ENCODE measurements around the gene EXOSC9. TPM values are rescaled to one million over a fixed set of nuclear protein-coding genes. Genes with fewer than 3 reads are reported as not detected.

EXOSC9 gene
- total and polyA plus RNA-seq, 10 of the 15 experiments (the other 5 are each of a cell fraction or from before 2014, with no cell fraction given), result 49.0 to 131 (median 85.4) TPM

DNA sequence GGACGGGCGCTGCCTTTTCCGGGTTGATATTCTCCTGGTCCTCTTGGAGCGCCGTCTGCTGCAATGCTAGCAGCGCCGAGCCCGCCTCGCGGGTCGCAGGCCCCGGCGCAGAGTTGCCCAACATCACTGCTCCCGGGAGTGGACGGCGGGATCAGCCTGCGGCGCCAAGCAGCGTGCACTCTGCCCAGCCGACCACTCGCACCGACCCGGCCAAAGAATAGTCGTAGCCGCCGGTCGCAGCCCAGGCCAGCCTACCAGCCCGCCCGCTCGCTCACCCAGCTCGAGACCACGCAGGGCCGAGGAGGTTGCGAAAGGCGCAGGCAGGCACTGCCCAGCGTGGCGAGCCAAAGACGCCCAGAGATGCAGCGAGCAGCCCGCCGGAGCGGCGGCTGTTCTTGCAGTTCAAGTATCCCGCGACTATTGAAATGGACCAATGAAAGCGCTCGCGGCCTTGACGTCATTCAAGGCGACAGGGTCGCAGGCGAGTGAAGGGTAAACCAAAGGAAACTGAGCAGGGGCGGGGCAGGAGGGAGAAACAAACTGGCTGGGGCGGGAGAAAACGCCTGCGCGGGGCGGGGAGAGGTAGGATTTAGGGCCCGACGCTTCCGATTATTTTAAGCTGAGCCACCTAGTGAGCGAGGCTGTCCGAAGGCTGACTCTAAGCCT is 22.5 kb downstream of the EXOSC9 start, which contains the start of gene CCNA2 (continued):
- TF ChIP-seq IKZF1 (conservative IDR thresholded peaks at IDR 0.05) (peak; percentile 67), NFIC (IDR thresholded peaks at IDR 0.05; ENCODE audit: low read depth, low read length) (0 out of 2 replicates have a peak, but pooled peaks have one; percentile 14), HCFC1 (IDR thresholded peaks at IDR 0.05; ENCODE audit: low read length) (peak; percentile 68), CBX3 (IDR thresholded peaks at IDR 0.05; ENCODE audit: borderline replicate concordance, low read depth) (no peak), IKZF2 (IDR thresholded peaks at IDR 0.05) (peak in 1 of 2 experiments; percentile 22; a peak in 2 of 4 replicates), ZNF207 (IDR thresholded peaks at IDR 0.05; ENCODE audit: borderline replicate concordance) (peak; percentile 30), CBX5 (IDR thresholded peaks at IDR 0.05; ENCODE audit: low read depth) (no peak), NFYA (IDR thresholded peaks at IDR 0.05; ENCODE audit: borderline replicate concordance, low read depth, low read length) (no peak), POLR2A (IDR thresholded peaks at IDR 0.05; ENCODE audit: low read depth, low read length) (peak; percentile 95), SMAD1 (IDR thresholded peaks at IDR 0.05; ENCODE audit: low read depth, partially characterized antibody) (peak; percentile 63), BCL11A (IDR thresholded peaks at IDR 0.05; ENCODE audit: low read depth, low read length) (no peak), TARDBP (IDR thresholded peaks at IDR 0.05; ENCODE audit: borderline replicate concordance) (peak; percentile 75; the same call in 1 of the 2 replicates), MEF2A (IDR thresholded peaks at IDR 0.05; ENCODE audit: insufficient read depth, low read depth, low read length) (0 out of 2 replicates have a peak, but pooled peaks have one; percentile 34), SP1 (IDR thresholded peaks at IDR 0.05; ENCODE audit: low read depth, low read length) (peak; percentile 88), EP300 (IDR thresholded peaks at IDR 0.05; ENCODE audit: borderline replicate concordance in 1 of 2, control insufficient read depth in 1 of 2, low read depth in 2 of 2, low read length in 2 of 2) (no peak), SIX5 (IDR thresholded peaks at IDR 0.05; ENCODE audit: low read depth, low read length, severe bottlenecking) (peak; percentile 41), POLR2AphosphoS5 (IDR thresholded peaks at IDR 0.05; ENCODE audit: low read length) (peak; percentile 85), RUNX3 (IDR thresholded peaks at IDR 0.05; ENCODE audit: low read length) (peak; percentile 77), CHD2 (IDR thresholded peaks at IDR 0.05; ENCODE audit: borderline replicate concordance, low read depth, low read length) (peak; percentile 89), SMARCA5 (IDR thresholded peaks at IDR 0.05) (no peak), E2F4 (IDR thresholded peaks at IDR 0.05; ENCODE audit: low read depth, low read length) (peak; percentile 95), HDAC2 (IDR thresholded peaks at IDR 0.05) (peak; percentile 99)
- TF ChIP-seq, protein P1, sequence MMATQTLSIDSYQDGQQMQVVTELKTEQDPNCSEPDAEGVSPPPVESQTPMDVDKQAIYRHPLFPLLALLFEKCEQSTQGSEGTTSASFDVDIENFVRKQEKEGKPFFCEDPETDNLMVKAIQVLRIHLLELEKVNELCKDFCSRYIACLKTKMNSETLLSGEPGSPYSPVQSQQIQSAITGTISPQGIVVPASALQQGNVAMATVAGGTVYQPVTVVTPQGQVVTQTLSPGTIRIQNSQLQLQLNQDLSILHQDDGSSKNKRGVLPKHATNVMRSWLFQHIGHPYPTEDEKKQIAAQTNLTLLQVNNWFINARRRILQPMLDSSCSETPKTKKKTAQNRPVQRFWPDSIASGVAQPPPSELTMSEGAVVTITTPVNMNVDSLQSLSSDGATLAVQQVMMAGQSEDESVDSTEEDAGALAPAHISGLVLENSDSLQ (IDR thresholded peaks at IDR 0.05), result peak; percentile 54
- TF ChIP-seq, protein P2, sequence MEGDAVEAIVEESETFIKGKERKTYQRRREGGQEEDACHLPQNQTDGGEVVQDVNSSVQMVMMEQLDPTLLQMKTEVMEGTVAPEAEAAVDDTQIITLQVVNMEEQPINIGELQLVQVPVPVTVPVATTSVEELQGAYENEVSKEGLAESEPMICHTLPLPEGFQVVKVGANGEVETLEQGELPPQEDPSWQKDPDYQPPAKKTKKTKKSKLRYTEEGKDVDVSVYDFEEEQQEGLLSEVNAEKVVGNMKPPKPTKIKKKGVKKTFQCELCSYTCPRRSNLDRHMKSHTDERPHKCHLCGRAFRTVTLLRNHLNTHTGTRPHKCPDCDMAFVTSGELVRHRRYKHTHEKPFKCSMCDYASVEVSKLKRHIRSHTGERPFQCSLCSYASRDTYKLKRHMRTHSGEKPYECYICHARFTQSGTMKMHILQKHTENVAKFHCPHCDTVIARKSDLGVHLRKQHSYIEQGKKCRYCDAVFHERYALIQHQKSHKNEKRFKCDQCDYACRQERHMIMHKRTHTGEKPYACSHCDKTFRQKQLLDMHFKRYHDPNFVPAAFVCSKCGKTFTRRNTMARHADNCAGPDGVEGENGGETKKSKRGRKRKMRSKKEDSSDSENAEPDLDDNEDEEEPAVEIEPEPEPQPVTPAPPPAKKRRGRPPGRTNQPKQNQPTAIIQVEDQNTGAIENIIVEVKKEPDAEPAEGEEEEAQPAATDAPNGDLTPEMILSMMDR (IDR thresholded peaks at IDR 0.05 in 2 of 3, conservative IDR thresholded peaks at IDR 0.05 in 1 of 3; ENCODE audit: control insufficient read depth in 2 of 3, extremely low read depth in 1 of 3, insufficient read depth in 1 of 3, low read depth in 3 of 3, low read length in 3 of 3), result peak in 1 of 3 experiments; percentile 4; a peak in 1 of 6 replicates
- TF ChIP-seq, protein P3, sequence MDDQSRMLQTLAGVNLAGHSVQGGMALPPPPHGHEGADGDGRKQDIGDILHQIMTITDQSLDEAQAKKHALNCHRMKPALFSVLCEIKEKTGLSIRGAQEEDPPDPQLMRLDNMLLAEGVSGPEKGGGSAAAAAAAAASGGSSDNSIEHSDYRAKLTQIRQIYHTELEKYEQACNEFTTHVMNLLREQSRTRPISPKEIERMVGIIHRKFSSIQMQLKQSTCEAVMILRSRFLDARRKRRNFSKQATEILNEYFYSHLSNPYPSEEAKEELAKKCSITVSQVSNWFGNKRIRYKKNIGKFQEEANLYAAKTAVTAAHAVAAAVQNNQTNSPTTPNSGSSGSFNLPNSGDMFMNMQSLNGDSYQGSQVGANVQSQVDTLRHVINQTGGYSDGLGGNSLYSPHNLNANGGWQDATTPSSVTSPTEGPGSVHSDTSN (IDR thresholded peaks at IDR 0.05; ENCODE audit: insufficient replicate concordance, low read depth, low read length), result no peak

Measured in GM12878 (cell line).